ELR (cell line): ENCODE results near the gene ADK.
"Not testable (repeated sequence)": the region's sequence is repeated elsewhere in the genome, so short reads cannot be mapped to it uniquely, and the experiment has no call there.

Experiments used
- DNase-seq: peaks from one replicate; pipeline ENCODE4 v3.0.0-alpha.2; 2015; ENCODE audit warnings: low read depth

The ADK gene

DNA sequence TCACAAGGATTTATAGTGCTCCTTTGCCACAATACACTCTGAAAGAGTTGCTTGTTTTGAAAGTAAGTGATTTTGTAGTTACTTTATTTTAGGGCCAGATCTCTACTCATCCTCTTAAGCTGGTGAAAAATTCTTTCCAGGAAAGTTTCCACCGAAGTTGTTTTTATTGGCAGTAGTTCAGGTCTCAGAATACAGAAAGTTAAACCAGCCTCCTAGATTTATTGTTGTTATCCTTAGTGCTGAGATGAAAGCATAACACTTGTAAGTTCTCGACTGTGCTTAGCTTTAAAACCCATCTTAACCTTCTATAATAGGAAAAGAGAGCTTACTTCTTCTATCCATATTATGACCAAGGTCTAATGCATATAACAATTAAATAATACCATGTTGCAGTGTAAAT is 5.9 kb upstream of the ADK start:
- peak; percentile 22 for DNase-seq

DNA sequence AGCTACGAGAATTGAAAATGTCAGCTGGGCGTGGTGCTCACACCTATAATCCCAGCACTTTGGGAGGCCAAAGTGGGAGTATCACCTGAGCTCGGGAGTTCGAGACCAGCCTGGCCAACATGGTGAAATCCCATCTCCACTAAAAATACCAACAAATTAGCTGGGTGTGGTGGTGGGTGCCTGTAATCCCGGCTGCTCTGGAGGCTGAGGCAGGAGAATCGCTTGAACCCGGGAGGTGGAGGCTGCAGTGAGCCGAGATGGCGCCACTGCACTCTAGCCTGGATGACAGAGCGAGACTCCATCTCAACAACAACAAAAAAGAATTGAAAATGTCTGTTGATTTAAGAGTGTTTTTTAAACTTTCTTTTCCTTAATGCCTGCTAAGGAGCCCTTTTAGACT is 4.0 kb upstream of the ADK start:
- not testable (repeated sequence) for DNase-seq

GRCh38 chr10:74150204-74150989 is 624 bp upstream of the ADK start, which contains the start of gene AP3M1:
Gene AP3M1, minus strand, starts transcription at chr10:74150828. Its CDS starts 12,449 bp downstream, at chr10:74138379.
- no peak for DNase-seq

GRCh38 chr10:74151879-74152722 is 1.1 kb downstream of the ADK start:
- DNase-seq: peak; percentile 12

GRCh38 chr10:74153123-74153522 is 2.1 kb downstream of the ADK start:
- DNase-seq: peak; percentile 72

DNA sequence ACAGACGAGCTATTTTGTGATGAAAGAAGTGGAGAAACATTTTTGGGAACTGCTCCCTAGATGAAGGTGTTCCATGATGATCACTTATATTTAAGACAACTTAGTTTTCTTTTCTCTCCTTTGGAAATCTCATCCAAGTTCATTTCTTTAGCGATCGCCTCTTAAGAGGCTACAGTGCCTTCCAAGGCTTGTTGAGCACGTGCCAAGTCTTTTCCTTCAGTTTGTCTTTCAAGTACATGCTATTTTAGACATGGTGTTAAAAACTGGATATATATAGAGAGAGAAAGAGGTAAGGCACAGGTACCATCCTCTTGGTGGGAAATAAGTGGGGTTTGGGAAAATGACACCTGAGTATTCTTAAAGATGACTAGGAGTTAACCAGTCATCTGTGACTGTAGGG is 2.7 kb downstream of the ADK start:
- no peak for DNase-seq

- DNase-seq: no peak
These were observed 5.9 kb downstream of the ADK start for GRCh38 chr10:74156919-74157289.

- no peak for DNase-seq
These were observed 9.0 kb downstream of the ADK start for GRCh38 chr10:74160013-74160412.

GRCh38 chr10:74163319-74164068 is 12.5 kb downstream of the ADK start:
- no peak for DNase-seq

DNA sequence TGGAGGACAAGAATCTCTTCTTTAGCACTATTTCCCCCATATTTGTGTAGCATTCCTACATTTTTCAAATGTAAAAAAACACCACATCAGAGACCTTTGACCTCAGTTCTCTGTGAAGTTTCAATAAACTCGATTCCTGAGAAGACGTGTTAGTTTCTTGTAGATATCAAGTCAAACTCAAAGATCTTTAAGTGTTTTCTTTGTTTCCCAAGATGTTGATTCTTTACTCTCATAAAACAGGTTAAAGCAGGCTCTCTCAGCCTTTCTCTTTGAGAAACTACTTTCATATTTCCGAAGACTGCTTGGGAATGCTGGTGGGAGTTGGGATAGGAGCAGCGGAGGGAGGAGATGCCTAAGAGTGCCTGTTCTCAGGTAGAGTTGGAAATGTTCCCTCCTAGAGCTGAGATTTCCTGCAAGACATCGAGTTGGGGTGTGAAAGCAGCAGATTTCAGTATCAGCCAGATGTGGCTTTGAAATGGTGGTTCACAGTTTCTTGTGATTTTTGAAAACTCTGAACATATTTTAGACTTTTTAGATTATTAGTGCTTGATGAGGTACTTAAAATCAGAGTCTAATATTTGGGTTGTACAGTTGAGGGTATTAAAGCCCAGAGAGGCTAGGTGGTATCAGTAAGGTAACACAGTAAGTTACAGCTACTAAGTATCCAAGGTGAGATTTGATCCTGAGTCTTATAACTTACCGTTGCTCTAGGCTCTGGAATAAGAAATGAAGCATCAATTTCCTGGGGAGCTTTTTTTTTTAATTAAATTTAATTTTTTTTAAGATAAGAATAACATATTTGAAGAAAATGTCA is 13.9 kb downstream of the ADK start:
- peak; percentile 43 for DNase-seq

GRCh38 chr10:74165530-74165901 is 14.5 kb downstream of the ADK start:
- peak; percentile 80 for DNase-seq

DNA sequence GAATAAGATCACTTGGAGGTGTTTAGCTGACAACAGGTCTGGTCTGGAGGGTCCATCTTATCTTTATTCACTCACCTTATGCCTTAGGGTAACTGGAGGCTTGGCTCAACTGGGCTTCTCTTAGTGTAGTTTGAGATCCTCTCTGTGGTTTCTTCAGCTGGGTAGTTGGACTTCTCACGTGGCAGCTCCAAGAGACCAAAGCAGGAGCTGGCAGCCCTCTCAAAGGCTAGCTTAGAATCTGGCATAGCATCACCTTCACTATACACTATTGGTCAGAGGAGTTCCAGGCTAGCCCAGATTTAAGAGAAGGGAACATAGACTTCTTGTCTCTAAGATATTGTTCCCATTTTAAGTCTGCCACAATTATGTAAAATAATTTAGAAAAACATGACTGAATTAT is 16.4 kb downstream of the ADK start:
- no peak for DNase-seq

DNA sequence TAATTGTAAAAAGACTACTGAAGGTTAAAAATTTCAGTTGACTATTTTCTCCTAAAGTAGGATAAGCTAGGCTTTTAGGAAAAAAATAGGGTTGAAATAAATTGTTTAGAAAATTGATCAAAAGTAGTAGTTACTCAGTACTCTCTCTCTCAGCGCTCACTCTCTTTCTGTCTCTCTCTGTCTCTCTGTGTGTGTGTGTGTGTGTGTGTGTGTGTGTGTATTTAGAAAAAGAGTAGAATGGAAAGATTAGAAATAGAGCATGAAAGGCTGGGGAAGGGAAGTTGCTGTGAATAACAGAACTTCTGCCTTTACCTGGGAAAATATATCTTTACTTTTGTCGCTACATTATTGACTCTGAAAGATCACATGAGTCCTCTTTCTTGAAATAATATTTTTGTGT is 20.6 kb downstream of the ADK start:
- no peak for DNase-seq

- DNase-seq: no peak
These were observed 23.5 kb downstream of the ADK start for GRCh38 chr10:74174521-74174920.

- DNase-seq: no peak
These were observed 24.7 kb downstream of the ADK start for GRCh38 chr10:74175510-74176379.

DNA sequence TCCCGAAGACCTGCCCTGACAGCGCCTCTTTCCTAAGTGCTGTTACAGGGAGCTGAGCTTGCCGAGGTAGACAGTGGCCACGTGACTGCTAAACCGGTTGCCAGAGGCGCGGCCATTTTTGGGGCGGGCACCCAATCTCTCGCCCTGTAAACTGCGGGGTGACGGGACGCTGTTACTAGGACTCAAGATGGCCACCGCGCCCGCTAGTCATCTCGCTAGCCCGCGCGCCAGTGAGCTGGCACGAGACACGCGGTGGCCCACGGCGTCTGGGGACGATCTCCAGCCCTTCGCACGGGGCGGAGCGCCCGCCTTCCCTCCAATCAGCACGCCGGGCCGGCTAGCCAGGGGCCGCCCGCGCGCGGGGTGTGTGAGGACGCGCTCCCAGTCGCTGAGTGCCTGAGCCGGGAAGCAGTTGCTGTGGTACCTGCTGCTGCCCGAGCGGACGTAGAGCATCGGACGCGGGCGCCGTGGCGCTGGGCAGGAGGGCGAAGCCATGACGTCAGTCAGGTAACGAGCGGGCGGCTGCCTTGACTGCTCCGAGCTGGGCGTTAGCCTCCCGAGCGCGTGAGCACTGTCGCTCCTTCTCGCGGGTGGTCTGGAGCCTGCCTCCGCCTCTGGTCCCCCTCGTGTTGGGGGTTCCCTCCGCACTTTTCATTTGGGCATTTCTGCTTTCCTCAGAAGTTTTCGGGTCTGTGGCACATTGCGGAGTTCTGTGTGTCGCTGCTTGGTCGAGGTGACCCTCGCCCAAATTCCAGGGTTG is 25.5 kb downstream of the ADK start:
- peak; percentile 98 for DNase-seq

GRCh38 chr10:74177140-74177677 is 26.2 kb downstream of the ADK start:
- DNase-seq: peak; percentile 80

- no peak for DNase-seq
These were observed 27.2 kb downstream of the ADK start for GRCh38 chr10:74178042-74178791.
